Ramos (cell line): ENCODE measurements around the gene MPP1.

Experiments
- in situ Hi-C: fragments of 300-500 bp; cut with MboI; formaldehyde crosslinking; loops from one replicate; pipeline ENCODE4 v1.14.3; 2022; ENCODE audit warnings: low sequenced_read_pairs; ENCODE audit not compliant: unreplicated experiment

The MPP1 gene

DNA sequence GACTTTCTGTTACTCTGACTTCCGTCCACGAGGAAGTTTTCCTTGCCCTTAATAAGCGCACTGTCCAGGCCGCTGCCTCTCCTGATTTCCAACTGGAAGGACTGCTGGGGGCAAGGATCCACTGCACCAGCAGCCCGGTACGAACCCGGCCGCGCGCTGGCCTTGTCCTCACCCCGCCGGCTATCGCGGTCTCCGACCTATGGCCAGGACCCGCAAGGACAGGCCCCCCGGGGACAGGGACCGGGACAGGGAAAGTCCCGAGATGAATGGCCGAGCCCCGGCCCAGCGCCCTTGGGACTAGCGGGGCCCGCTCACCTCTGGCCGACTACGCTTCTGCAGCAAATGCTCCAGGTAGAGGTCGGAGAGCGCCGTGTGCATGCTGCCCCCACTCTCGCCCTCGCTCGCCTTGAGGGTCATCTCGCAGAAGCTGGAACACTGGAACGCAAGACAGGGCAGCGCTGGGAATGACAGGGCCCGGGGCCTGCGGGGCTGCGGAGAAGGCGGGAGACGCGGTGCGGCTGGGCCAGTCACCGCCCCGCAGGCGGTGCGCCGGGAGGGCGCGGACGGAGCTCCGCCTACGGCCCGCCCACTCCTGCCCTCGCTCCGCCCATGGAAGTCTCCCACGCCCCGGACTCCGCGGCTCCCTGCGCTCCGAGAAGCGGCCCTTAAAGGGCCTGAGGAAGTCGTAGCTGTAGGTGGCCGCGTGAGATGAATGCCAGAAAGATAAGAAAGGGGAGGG lies at the start of gene MPP1:
MPP1 (minus strand) TSS at position 529 of the 739 bp plus-strand sequence; CDS start at position 417, 112 bp downstream.
- in situ Hi-C loops: no loop called here

DNA sequence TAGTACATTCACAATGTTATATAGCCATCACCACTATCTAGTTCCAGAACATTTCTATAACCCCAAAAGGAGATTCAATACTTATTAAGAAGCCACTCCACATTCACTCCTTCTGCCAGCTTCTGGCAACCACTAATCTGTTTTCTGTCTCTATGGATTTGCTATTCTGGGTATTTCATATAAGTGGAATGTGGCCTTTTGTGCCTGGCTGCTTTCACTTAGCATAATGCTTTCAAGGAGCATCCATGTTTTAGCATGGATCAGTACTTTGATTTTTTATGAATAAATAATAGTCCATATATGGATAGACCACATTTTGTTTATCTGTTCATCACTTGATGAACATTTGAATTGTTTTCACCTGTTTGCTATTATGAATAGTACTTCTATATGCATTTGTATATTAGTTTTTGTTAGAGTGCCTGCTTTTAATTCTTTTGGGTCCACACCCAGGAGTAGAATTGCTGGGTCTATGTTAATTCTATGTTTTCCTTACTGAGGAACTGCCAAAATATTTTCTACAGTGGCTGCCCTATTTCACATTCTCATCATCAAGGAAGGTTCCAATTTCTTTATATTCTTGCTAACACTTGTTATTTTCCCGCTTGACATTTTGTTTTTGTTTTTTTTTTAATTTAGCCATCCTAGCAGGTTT lies 45.8 kb upstream of the MPP1 start:
- in situ Hi-C loops: no loop called here

- in situ Hi-C loops: loop anchor here (25.0 kb wide), 1 partner anchor 254 kb away; the partner anchor contains the start of gene CTAG1A
These were observed 35.6 kb upstream of the MPP1 start for GRCh38 chrX:154840856-154841255.

- in situ Hi-C loops: loop anchor here (25.0 kb wide), 1 partner anchor 249 kb away; the partner anchor contains the start of gene CTAG1A
These were observed 30.9 kb upstream of the MPP1 start for GRCh38 chrX:154836163-154836562.

- in situ Hi-C loops: loop anchor here (25.0 kb wide), 1 partner anchor 247 kb away; the partner anchor contains the start of gene CTAG1A
These were observed 29.3 kb upstream of the MPP1 start, which contains the start of gene SMIM9 for GRCh38 chrX:154834562-154834961. Gene SMIM9, minus strand, starts transcription at chrX:154834662. Its CDS starts 3,806 bp downstream, at chrX:154830856.

- in situ Hi-C loops: loop anchor here (25.0 kb wide), 1 partner anchor 247 kb away; the partner anchor contains the start of gene CTAG1A
These were observed 28.5 kb upstream of the MPP1 start for GRCh38 chrX:154833746-154834274.

- in situ Hi-C loops: loop anchor here (25.0 kb wide), 1 partner anchor 243 kb away; the partner anchor contains the start of gene CTAG1A
These were observed 24.7 kb upstream of the MPP1 start for GRCh38 chrX:154829926-154830442.

GRCh38 chrX:154829134-154829533 lies 23.8 kb upstream of the MPP1 start:
- in situ Hi-C loops: loop anchor here (25.0 kb wide), 1 partner anchor 242 kb away; the partner anchor contains the start of gene CTAG1A

GRCh38 chrX:154828016-154828408 lies 22.7 kb upstream of the MPP1 start:
- in situ Hi-C loops: loop anchor here (25.0 kb wide), 1 partner anchor 241 kb away; the partner anchor contains the start of gene CTAG1A

DNA sequence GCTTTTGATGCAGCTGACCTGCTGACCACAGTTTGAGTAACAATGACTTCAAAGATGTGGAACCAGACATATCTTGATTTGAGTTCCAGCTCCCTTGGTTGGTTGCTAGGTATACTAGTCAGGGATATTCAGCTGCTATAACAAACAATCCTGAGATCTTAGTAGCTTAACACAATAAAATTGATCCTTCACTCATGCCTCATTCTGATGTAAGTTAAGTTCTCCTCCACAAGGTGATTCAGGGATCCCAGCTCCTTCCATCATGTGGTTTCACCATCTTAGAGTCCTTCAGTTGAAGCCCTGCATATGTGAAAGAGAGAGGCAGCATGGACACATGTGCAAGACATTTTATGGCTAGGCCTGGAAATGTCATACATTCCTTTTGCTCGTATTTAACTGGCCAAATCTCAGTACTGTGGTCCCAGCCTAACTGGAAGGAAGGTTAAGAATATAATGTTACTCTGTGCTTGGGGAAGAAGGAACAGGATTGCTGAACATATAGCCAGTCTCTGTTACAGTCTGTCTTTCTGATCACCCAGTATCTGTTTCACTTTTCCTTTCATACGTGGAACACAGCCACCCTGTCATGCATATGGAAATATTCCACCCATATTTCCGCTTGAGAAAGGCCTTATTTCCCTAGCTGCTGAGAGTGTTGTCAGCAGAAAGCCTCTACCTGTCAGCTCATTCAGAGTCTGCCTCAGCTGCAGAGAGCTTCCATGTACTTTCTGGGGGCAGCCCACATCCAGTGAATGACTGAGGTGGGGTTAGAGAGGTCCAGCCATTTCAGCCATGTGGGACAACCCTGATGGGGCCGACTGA lies 22.1 kb upstream of the MPP1 start:
- in situ Hi-C loops: loop anchor here (25.0 kb wide), 1 partner anchor 240 kb away; the partner anchor contains the start of gene CTAG1A

GRCh38 chrX:154825586-154825985 lies 20.3 kb upstream of the MPP1 start:
- in situ Hi-C loops: loop anchor here (25.0 kb wide), 1 partner anchor 238 kb away; the partner anchor contains the start of gene CTAG1A

- in situ Hi-C loops: loop anchor here (25.0 kb wide), 1 partner anchor 237 kb away; the partner anchor contains the start of gene CTAG1A
These were observed 19.4 kb upstream of the MPP1 start for GRCh38 chrX:154824638-154825037.

GRCh38 chrX:154822029-154822428 lies 16.7 kb upstream of the MPP1 start:
- in situ Hi-C loops: no loop called here

DNA sequence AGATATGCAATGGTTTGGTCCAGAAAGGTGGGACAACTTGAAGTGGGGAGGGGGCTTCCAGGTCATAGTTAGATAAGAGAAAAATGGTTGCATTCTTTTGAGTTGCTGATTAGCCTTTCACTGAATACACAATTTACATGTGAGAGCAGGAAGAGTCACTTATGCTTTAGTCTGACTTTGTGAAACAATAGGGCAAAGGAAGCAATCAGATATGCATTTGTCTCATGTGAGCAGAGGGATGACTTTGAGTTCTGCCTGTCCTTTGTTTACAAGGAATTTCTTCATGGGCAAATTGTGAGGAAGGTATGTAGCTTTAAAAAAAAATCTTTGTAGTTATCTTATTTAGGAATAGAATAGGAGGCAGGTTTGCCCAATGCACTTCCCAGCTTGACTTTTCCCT lies 16.2 kb upstream of the MPP1 start:
- in situ Hi-C loops: no loop called here

GRCh38 chrX:154819771-154820341 lies 14.6 kb upstream of the MPP1 start:
- in situ Hi-C loops: loop anchor here (10.0 kb wide), 1 partner anchor 55 kb away; no protein-coding TSS in a partner anchor

DNA sequence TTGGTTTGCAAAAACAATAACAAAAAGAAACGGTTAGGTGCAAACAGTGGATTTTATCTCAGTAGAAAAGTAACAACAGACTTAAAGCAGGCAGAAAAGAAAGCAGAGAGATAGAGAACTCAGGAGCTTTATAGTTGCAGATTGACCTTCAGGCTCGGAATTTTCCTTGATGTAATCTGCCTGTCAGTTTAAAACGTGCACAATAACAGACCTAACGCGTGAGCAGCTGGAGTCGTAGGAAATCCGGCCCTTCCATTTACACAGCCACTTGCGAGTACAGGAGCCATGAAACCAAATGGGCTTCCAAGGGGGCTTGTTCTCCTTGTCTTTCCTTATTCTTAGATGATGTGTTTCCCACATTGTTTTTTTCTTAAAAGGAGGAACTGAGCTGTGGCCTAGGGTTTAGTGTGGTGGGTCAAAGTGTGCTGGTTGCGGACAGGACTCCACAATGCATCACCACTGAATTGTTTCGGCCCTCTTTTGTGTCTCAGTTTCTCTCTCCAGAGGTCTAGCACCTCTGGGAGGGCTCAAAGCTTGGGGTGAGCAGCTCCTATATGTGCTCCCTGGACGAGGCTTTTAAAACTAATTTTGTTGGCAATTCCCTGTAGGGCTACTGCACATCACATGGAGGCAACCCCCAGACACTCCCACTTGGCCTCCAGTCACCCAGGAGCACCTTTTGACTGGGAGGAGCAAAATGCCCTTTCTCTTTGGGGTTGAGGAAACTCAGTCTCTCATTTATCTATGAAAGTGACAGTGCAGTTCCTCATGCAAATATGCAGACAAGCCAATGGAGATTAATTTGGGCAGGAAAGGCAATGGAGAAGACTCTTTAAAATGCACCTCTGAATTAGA lies 13.9 kb upstream of the MPP1 start:
- in situ Hi-C loops: loop anchor here (10.0 kb wide), 1 partner anchor 56 kb away; no protein-coding TSS in a partner anchor

DNA sequence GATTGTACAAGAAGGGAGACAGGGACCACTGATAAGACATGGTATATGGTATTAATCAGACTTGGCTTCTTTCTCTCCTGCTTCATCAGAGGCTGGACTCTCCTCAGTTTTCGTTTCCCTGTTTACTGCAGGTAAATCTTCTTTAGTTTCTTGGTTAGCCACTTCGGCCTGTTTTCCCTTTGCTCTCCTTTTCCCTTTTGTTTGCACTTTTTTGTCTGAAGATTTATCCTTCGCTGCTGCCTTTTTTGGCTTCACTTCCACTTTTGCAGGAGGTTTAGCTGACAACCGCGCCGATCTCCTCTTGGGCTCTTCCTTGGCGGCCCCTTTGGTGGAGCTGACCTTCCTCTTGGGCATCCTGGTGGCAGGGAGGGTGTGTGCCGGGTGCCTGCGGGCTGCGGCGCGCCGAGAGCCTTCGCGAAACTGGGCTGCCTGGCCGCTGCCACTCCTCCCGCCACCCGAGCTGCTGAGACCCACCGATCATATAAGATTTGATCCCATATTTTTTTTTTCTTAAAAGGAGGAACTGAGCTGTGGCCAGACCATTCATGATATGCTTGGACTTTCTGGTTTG lies 11.8 kb upstream of the MPP1 start:
- in situ Hi-C loops: loop anchor here (10.0 kb wide), 1 partner anchor 58 kb away; no protein-coding TSS in a partner anchor
